GM10266 (cell line): ENCODE measurements around the gene MED27.
A peak's percentile ranks its signal among the peaks of the same experiment; 100 is the strongest.

Experiments used
- DNase-seq: peaks from one replicate; pipeline ENCODE4 v3.0.0; 2012; ENCODE audit errors: extremely low spot score
- CTCF ChIP-seq: IDR thresholded peaks from 2 replicates; pipeline ENCODE4 v1.5.1; 2012; ENCODE audit warnings: mild to moderate bottlenecking, low read depth; ENCODE audit not compliant: control insufficient read depth, insufficient read depth; ENCODE audit errors: missing control alignments

Gene MED27

GRCh38 chr9:132004323-132004722 is 75.3 kb downstream of the MED27 start:
- DNase-seq: no peak

GRCh38 chr9:132003896-132004295 is 75.8 kb downstream of the MED27 start:
- DNase-seq: peak; percentile 24
- TF ChIP-seq CTCF: no peak

More at GRCh38 chr9:132004323-132004722, 75.3 kb downstream of the MED27 start:
- TF ChIP-seq CTCF: no peak

- DNase-seq: no peak
- no peak for TF ChIP-seq CTCF
Measured at GRCh38 chr9:132003319-132003704, 76.4 kb downstream of the MED27 start.

GRCh38 chr9:132002643-132003318 is 76.9 kb downstream of the MED27 start:
- DNase-seq: no peak
- TF ChIP-seq CTCF: no peak

- no peak for DNase-seq
- no peak for TF ChIP-seq CTCF
Measured at GRCh38 chr9:132001567-132001966, 78.1 kb downstream of the MED27 start.

- no peak for DNase-seq
- no peak for TF ChIP-seq CTCF
Measured at GRCh38 chr9:132000659-132001058, 79.0 kb downstream of the MED27 start.

- no peak for DNase-seq
- TF ChIP-seq CTCF: no peak
Measured at GRCh38 chr9:131999692-132000551, 79.7 kb downstream of the MED27 start.
